ENCODE data around the gene TMPRSS4. TPM values are rescaled to one million over a fixed set of nuclear protein-coding genes. Genes with fewer than 3 reads are reported as not detected.

TMPRSS4 gene
- total and polyA plus RNA-seq, 2 donors (not counting 1 experiment from before 2014, with no cell fraction given), result not detected

- no peaks in the 10 kb centered on the region for H3K4me1 ChIP-seq (ENCODE audit: control insufficient read depth in 2 of 2, insufficient read depth in 2 of 2, low read length in 2 of 2)
- ATAC-seq (ENCODE audit: low read depth), result no peak
- H3K4me2 ChIP-seq (replicated peaks; ENCODE audit: low read depth, low read length, poor library complexity, severe bottlenecking), result no peak overlapping the region
- H3K36me3 ChIP-seq (replicated peaks in 1 of 2; ENCODE audit: control extremely low read depth in 1 of 2, control insufficient read depth in 1 of 2, extremely low read depth in 1 of 2, insufficient read depth in 2 of 2, low read length in 1 of 2), result no peaks in the 10 kb centered on the region
- Mint-ChIP-seq H3K4me1 (no peaks in the 10 kb centered on the region), H3K27me3 (peaks cover 32% of the 10 kb centered on the region), H3K27ac (no peak overlapping the region), H3K9me3 (ENCODE audit: insufficient read depth) (no peaks in the 10 kb centered on the region), H3K4me3 (no peak overlapping the region)
- POLR2A ChIA-PET, result no interaction called here
- 77% methylated on average over 6 of the region's 11 CpGs for WGBS (ENCODE audit: insufficient coverage)
- H3K4me3 ChIP-seq (ENCODE audit: control extremely low read depth in 1 of 5, extremely low read depth in 1 of 5, insufficient read depth in 1 of 5, low read depth in 2 of 5, low read length in 4 of 5), result no peak overlapping the region
- no peak overlapping the region for H3K27ac ChIP-seq (ENCODE audit: low read length in 2 of 2)
- peaks cover 0 to 2% (median under 1%) of the 10 kb centered on the region in 4 experiments for H3K27me3 ChIP-seq (replicated peaks in 1 of 4; ENCODE audit: control extremely low read depth in 1 of 4, control insufficient read depth in 3 of 4, insufficient read depth in 4 of 4, low read length in 3 of 4)
- H3K79me2 ChIP-seq (ENCODE audit: control insufficient read depth, insufficient read depth, low read length), result no peaks in the 10 kb centered on the region
- CTCF ChIA-PET, result interaction anchor here (0.7 kb wide), 1 partner anchor 10 kb away, joined by 5 read pairs; no protein-coding TSS in a partner anchor
- DNase-seq, result no peak
- no peaks in the 10 kb centered on the region for H3K9me3 ChIP-seq (ENCODE audit: control extremely low read depth in 1 of 3, control insufficient read depth in 2 of 3, insufficient read depth in 1 of 3, low read length in 2 of 3)
- H3K9ac ChIP-seq (ENCODE audit: low read length), result no peak overlapping the region
- H2AFZ ChIP-seq (ENCODE audit: insufficient read depth, low read depth, low read length, poor library complexity, severe bottlenecking), result no peak overlapping the region
- no peaks in the 10 kb centered on the region for H4K20me1 ChIP-seq (ENCODE audit: control insufficient read depth, insufficient read depth, low read length, poor library complexity, severe bottlenecking)
- intact Hi-C loops (cut with micrococcal nuclease), result no loop called here
- TF ChIP-seq, protein P1, sequence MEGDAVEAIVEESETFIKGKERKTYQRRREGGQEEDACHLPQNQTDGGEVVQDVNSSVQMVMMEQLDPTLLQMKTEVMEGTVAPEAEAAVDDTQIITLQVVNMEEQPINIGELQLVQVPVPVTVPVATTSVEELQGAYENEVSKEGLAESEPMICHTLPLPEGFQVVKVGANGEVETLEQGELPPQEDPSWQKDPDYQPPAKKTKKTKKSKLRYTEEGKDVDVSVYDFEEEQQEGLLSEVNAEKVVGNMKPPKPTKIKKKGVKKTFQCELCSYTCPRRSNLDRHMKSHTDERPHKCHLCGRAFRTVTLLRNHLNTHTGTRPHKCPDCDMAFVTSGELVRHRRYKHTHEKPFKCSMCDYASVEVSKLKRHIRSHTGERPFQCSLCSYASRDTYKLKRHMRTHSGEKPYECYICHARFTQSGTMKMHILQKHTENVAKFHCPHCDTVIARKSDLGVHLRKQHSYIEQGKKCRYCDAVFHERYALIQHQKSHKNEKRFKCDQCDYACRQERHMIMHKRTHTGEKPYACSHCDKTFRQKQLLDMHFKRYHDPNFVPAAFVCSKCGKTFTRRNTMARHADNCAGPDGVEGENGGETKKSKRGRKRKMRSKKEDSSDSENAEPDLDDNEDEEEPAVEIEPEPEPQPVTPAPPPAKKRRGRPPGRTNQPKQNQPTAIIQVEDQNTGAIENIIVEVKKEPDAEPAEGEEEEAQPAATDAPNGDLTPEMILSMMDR (IDR thresholded peaks at IDR 0.05), result no peak
- no peak for TF ChIP-seq EZH2 (IDR thresholded peaks at IDR 0.05; ENCODE audit: borderline replicate concordance, insufficient read depth, low read depth, low read length, poor library complexity, severe bottlenecking)
Measured at GRCh38 chr11:118098996-118099837, 22.3 kb downstream of the TMPRSS4 start.

Measured in B cell (primary cell).